Activated T-cell treated with anti-CD3 and anti-CD28 coated beads for 48 hours (primary cell): ENCODE results near the gene IP6K1.

Source experiments
- DNase-seq: peaks from one replicate; pipeline ENCODE4 v3.0.0-alpha.2; 2020; ENCODE audit warnings: low read depth

IP6K1 gene

DNA sequence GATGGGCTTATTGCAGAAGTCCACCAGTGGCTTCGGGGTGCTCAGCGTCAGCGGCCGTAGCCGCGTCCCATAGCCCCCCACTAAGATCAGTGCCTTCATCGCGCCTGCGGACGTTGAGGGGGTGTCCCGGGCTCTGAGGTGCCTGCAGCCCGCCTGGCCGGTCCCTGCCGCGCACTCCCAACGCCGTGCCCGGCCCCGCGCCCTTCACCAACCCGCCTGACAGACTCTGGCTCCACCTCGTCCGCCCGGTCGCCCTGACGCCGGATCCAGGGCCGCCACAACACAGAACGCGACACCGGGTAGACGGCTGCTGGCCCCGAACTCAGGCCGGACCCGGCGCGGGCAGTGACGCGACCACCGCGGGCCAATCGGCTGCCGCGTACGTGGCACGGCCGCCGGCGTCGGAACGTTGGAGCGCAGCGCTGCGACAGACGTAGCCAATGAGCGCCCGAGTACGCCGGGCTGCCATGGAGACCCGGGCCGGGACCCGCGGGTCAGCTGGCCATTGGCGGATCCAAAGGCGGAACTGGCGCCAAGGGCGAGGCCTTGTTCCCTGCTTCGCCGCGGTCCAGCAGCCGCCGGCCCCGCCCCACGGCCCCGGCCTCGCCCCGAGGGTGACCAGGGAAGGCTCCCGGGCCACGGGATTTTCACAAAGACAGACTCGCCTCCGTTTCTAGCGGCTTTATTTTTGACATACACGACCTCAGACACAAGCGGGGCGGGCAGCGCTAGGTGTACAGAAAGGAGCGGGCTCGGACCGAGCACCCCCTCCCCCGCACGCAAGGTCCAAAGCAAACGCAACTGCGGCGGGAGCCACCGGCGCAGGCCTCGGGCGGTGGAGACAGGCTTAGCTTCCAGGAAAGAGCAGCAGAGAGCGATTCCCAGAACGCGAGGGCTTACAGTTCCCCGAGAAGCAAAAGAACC, 62.5 kb downstream of the IP6K1 start, which contains the start of gene GMPPB:
GMPPB (minus strand) TSS at position 324 of the 924 bp plus-strand sequence; CDS start at position 99, 225 bp downstream.
- peak; percentile 96 for DNase-seq

DNA sequence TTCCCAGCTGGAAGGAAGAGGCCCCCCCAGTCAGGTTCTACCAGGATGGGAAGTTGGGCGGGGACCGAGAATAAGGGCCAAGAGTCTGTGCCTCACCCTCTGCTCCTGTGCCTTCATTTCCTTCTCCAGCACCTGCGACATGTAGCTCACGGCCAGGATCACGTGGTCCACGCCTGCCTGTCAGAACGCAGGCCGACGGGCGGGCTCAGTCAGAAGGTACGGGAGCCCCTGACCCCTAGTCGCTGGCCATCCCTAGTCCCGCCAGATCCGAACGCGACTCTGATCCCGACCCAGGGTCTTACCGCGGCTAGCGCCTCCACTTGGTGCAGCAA, 63.1 kb downstream of the IP6K1 start:
- DNase-seq = peak; percentile 56

DNA sequence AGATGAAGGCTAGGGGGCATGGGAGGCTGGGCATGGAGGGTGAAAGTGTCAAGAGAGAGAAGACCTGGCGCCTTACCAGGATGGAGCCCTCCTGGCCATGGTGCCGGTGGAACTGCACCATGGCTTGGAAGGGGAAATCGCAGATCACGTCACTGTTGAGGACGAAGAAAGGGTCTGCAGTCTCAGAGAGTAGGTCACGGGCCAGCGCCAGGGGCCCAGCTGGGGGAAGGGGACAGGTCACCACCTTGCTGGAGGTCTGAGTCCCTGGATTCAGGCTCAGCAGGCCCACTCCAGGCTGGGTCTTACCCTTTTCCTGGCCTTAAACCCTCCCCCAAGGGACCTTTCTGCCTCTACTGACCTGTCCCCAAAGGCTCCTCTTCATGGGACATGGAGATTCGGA, 63.4 kb downstream of the IP6K1 start:
- DNase-seq = no peak

DNA sequence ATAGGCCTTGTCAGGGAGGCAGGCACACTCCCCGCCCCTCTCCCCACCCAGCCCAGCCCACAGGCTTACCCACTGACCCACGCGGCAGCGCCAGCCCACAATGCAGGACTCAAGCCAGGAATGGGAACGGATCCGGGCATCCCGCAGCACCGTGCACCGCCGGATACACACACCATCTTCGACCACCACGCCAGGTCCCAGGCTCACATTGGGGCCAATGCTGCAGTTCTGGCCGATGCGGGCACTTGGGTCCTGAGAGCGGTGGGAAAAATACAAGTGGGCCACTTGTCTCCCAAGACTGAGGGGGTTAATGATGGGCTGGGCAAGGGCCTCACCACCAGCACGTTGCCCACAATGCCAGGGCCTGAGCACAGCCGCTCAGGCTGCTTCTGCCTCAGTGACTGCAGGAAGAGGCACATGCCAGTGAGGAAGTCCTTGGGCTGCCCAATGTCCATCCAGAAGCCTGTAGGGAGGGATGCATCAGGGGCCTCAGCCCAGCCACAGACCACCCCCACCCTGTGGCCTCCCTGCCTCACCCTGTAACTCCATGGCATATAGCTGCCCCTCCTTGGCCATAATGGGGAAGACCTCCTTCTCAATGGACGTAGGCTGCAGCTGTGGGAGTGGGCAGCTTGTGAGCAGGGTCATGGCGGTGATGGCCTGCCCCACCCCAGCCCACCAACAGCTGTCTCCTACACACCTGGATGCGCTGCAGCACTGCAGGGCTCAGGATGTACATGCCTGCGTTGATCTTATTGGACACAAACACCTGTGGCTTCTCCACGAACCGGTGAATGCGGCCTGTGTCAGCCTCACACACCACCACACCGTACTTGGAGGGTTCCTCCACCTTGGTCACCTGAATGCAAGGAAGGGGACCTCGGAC, 64.2 kb downstream of the IP6K1 start:
- no peak for DNase-seq

DNA sequence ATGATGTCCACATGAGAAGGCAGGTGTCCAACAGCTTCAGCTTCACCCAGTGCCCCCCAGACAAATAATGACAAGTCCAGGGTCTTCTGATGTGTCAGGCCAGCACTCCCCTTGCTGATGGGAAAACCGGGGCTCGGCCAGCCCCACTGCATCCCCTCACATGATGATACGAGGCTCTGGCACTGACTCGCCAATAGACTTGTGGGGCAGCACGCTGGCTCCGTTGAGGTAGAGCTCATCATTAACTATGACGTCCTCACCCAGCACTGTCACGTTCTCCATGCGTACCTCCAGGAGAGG, 64.8 kb downstream of the IP6K1 start:
- DNase-seq = no peak

DNA sequence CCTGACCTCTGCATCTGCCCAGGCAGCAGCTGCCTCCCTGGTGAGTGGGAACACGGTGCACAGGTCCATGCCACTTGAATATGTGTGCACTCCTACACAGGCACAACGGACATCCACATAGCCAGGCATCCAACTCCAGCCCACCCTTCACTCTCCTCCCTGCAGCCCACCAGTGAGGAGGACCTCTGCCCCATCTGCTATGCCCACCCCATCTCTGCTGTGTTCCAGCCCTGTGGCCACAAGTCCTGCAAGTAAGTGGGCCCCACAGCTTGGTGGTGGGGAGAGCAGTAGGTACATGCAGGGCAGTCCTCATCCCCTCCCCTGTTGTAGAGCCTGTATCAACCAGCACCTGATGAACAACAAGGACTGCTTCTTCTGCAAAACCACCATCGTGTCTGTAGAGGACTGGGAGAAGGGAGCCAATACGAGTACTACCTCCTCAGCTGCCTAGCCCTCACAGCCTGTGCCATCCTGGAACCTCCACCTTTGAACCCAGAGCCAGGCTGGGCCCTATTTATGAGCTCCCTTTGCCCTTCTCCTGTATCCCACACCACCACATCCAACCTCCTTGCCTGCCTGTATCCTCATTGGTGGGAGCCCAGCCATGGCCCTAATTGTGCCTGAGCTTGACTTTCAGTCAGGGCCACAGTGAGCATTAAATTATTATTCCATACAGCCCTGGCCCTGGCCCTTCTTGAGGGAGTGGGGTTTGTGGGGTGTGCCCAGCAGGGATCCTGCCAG, 65.3 kb downstream of the IP6K1 start:
- DNase-seq = no peak

DNA sequence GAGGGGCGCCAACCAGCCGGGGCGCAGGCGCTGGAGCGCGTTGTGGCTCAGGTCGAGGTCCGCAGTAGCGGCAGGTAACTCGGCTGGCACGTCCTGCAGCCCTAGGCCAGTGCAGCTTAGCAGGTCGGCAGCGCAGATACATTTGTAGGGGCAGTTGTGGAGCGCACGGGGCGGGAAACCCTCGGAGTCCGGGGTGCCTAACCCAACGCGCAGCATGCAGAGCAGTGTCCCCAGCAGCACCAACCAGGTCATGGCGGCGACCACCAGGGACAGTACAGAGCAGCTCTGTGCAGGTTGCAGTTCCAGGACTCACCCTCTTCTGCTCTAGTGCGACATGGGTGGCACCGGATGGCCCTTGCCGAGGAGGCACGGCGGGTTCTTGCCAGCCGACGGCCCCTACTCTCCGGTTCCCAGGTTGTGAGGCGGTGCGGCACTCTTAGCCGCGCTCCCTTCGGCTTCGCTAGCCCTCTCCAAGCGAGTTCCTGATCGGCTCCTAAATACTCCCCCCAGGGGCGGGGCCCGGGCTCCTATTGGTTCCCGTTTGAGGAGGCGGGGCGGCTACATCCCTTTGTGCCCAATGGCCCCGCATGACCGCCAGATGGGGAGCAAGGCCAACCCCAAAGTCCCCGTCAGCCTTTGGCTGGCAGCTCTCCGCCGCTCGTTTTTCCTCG, 67.0 kb downstream of the IP6K1 start, which contains the start of gene AMIGO3:
AMIGO3 (minus strand) TSS at position 471 of the 671 bp plus-strand sequence; CDS start at position 252, 219 bp downstream.
- DNase-seq = peak; percentile 85

DNA sequence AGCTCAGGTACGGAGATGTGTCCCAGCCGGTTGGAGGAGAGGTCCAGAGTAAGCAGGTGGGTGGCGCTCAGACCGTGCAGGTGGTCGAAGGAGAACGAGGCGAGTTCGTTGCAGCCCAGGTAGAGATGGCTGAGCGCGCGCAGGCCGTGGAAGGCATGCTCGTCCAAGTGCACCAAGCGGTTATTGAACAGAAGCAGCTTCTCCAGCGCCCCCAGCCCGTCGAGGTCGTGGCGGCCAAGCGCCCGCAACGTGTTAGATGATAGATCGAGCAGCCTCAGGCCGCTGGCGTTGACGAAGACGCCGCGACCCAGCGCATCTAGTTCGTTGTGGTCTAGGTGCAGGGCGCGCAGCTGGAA, 67.5 kb downstream of the IP6K1 start:
- no peak for DNase-seq

DNA sequence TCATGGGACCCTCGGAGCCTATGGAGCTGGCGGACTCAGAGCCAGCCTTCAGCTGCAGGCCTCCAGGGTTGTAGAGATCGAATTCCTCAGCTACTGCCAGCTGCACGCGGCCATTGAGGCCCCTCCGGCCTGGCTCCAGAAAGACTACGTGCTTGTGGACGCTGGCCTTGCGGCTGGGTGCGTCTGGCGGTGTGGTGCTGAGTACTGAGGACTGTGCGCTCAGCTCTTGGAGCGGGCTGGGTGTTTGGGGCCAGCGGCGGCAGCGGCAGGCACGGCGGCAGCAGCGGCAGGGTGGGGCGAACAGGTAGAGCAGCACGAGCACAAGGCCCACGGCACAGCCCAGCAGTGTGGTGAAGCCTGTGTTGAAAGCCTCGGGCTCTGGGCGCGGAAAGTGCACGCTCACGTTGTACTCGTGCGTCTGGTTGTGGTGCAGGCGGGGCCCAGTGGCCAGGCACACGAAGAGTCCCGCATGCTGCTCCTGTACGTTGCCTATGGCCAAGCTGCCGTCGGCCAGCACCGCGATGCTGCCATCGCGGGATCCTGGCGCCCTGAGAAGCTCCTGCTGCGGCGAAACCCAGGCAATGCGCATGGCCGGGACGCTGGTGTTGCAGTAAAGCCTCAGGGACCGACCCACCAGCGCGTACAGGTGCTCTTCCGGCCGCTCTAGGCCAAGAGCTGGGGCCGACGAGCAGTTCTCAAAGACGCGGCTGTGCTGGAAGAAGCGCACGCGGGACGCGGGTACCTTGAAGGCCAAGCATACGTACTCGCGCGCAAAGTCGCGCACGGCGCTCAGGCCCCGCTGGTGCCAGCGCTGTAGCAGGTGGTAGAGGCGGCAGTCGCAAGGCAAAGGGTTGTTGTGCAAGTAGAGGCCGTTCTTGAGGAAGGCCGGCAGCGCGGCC, 68.1 kb downstream of the IP6K1 start:
- no peak for DNase-seq

DNA sequence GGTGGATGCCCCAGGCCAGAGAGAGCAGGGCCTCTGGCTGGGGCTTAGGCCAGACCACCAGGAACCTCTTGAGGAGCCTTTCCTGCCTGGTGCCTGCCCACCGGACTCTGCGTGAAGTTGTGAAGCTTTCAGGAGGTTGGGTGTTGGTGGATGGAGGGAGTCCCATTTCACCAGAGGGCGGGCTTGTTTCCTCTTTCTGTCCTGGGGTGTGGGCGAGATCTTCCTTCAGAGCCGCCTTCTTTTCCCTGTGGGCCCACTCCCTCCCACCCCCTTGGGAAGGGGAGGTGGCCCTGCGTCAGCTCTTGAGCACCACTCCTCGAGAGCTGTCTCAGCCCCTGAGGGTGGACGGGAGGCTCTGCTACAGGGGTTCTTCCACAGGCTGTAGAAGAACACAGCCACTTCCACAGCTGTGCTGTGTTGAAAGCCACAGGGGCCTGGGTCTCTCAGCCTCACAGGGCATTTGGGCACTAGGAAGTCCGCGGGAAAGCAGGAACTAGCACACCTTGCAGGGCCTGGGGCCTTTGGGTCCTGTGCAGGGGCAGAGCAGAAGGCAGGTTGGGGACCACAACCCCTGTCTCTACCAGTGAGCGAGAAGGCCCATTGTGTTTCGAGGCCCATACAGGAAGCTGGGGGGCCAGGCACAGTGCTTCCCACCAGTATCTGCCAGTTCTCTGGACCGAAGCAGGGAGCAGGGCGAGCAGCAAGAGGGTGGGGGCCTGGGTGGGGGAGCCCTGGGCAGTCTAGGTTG, 69.0 kb downstream of the IP6K1 start:
- no peak for DNase-seq

DNA sequence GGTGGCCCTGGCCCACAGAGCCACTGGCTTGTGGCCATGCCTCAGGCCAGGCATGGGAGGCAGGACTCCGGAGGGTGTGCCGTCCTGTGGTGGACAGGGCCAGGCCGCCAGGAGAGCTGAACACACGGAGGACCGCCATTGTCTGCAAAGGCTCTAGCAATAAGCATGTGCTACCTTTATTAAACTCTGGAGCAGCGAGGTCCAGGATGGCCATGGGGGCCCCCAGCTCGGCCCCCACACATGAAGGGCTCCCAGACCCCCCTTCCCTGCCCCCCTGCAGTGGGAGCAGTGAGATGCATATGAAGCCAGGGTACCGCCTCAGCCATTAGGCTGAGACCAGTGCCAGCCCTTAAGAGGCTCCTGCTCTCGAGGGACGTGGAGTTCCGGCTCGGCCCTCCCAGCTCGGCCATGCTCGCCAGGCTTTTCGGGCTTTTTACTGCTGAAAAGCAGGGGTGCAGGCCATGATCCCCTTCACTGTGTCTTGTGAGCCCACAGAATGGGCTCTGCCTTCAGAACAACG, 69.6 kb downstream of the IP6K1 start:
- no peak for DNase-seq

DNA sequence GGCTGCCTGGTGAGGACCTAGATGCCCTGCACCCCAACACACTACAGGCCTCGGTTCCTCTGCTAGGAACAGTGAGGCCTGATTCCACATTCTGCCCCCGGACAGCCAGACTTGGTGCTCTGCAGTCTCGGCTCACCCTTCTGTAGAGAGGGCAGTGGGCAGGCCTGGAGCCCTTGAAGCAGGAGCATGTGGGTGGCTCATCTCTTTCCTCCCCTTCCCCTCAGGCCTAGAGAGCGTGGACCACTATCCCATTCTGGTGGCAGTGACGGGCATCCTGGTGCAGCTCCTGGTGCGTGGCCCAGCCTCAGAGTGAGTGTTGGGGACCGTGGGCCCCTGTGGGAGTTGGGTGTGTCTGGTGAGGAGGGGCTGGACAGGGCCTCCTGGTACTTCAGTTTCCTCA, 70.2 kb downstream of the IP6K1 start:
- DNase-seq = no peak

DNA sequence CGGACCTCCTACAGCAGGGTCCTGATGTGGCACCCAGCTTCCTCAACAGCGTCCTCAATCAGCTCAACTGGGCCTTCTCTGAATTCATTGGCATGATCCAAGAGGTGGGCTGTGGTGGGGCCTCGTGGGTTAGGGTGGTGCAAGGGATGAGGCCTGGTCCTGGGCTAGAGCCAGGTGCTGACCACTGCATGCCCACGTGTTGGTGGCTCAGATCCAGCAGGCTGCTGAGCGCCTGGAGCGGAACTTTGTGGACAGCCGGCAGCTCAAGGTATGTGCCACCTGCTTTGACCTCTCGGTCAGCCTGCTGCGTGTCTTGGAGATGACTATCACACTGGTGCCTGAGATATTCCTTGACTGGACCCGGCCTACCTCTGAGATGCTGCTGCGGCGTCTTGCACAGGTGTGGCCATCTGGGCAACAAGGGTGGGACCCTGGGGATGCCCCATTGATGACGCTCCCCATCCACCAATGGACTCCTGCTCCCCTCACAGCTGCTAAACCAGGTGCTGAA, 70.7 kb downstream of the IP6K1 start:
- no peak for DNase-seq

DNA sequence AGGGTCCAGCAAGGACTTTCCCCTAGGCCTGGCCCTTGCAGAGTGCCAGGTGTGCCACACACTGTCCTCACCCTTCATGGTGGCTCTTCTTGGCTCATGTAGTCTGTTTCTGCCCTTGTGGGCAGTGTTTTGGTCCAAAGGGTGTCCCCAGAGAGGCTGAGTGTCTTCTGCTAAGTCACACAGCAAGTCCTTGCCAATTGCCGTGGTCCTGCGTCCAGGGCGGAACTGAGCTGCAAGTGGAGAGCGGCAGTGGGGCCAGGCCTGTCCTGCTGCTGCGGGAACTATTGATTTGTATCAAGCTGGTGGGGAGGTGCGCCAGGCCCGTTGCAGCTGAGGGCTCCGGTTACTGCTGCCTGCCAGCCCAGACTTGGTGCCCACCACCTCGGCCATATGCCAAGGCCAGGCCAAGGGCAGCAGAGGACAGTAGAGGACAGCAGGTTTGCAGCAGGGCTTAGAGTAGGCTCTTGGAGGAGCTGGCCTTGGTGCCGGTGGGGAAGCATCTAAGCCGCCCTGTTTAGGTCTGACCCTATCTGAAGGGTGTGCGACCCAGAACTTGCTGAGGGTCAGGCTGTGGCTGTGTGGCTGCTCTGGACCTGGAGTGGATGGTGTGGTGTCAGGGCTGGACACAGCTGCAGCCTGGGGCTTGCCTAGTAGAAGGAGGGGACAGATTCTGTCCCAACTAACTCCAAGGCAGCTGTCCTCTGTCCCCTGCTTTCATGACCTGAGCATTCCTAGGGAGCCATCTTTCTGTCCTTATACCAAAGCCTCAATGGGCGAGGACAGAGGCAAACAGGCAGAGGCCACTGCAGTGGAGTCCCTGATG, 71.4 kb downstream of the IP6K1 start:
- no peak for DNase-seq

DNA sequence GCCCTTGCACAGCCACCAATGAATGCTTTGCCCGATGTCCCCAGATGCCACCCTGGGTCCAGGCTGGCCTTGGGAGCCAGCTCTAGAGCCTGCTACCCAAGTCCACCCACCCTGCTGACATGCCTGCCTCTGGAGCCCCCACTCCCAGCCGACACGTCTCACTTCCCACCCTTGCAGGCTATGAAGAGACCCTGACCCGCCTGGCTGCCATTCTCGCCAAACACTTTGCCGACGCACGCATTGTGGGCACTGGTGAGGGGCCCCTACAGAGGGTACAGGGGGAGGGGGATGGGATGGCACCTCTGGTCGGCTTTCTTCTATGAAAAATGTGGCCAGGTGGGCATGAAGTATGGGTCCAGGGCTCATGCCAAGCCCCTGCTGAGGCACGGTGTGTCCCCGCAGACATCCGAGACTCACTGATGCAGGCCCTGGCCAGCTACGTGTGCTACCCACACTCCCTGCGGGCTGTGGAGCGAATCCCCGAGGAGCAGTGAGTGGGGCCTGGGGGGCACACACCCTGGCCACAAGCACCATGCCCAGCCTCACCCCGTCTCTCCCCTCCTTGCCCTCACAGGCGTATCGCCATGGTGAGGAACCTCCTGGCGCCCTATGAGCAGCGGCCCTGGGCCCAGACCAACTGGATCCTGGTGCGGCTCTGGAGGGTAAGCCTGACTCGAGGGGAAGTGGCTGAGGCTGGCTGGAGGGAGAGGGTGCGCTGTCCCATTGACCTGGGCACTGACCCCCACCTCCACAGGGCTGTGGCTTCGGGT, 72.8 kb downstream of the IP6K1 start:
- no peak for DNase-seq

DNA sequence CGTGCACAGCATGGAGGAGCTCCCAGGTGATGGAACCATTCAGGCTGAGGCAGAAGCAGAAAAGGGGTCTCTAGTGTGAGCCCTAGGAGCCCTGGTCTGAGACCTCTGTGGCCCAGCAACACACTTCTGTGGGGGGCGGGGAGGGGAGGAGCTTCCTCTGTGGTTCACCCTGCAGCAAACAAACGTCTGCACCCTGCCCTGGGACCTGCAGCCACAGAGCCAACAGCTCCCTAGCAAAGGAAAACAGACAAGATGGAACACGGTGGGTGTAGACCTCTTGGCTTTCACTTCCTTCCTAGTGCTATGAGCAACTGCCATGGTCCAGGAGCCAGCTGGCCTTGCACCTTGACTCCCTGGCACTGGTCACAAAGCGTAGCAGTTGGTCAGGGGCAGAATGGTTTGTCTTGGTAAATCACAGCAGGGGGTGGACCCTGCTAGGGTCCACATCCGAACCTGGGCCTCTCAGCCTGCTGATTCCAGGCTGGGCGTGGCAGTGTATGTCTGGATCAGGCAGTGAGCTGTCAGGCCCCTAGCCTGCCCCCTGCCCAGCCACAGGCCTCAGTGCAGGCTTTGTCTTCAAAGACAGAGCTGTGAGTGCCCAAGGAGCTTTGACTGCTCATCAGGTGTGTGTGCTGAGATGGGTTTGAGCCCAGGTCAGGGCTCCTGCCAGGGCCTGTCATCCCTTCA, 73.6 kb downstream of the IP6K1 start:
- no peak for DNase-seq

DNA sequence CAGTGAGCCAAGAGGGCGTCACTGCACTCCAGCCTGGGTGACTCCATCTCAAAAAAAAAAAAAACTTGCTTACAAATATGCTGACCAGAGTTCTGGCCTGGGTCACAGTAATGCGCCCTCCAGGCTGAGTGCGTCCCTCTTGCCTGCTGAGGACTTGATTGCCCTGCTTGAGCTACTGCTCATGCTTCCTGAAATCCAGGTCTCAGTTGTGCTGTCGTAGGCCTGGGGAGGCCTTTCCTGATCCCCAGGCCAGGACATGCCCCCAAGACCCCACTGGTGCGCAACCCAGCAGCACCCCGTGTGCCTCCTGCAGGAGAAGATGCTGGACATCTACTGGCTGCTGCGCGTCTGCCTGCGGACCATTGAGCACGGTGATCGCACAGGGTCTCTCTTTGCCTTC, 74.2 kb downstream of the IP6K1 start:
- DNase-seq = no peak
